Measurements from ENCODE around the gene NAGK.

GRCh38 chr2:71100195-71100964, 31.9 kb downstream of the NAGK start:
- TF ChIP-seq CTCF (IDR thresholded peaks at IDR 0.05): peak; percentile 49 to 73 (median 58)
- TF ChIP-seq POLR2A (IDR thresholded peaks at IDR 0.05): no peak

All from Peyer's patch (tissue), 4 donors.